HCT116 (cell line): ENCODE measurements around the gene THSD4. TPM values are rescaled to one million over a fixed set of nuclear protein-coding genes. Genes with fewer than 3 reads are reported as not detected.

Source experiments
- ATAC-seq: fragments of 200-7000 bp; cut with Tn5 transposase; 2 replicates; pipeline ENCODE4 v1.9.1; 2020; ENCODE audit warnings: mild to moderate bottlenecking, moderate library complexity
- BruUV-seq: library from RNA; stranded (reverse); fragments of 400-500 nt; replicated peaks from 2 replicates; lab custom pipeline; 2021; lab: Mats Ljungman, UMichigan
- CTCF ChIA-PET: fragments of 300-600 bp; sonication (Branson Sonifier 250); formaldehyde crosslinking; loops from one replicate; lab custom pipeline; 2021; ENCODE audit warnings: antibody characterized with exemption; lab: Charles Lee
- POLR2A ChIA-PET: fragments of 300-600, 350-600 bp; sonication (Branson Sonifier 250); formaldehyde crosslinking; loops from one replicate; lab custom pipeline; 2021; ENCODE audit warnings: antibody characterized with exemption; lab: Charles Lee
- RAD21 ChIA-PET, 2 experiments: fragments of 300-600 bp; sonication (Branson Sonifier 250); formaldehyde crosslinking; loops; one replicate each; lab custom pipeline; 2023; ENCODE audit warnings: low total read pairs in 2 of 2; ENCODE audit not compliant: uncharacterized antibody in 2 of 2, unreplicated experiment in 2 of 2, low non-redundant PET in 1 of 2; lab: Charles Lee
- DNase-seq: peaks from one replicate; pipeline ENCODE4 v3.0.0-alpha.2; 2010; ENCODE audit warnings: low read depth, low spot score
- H2AFZ ChIP-seq: fragments of 200-600 bp; shearing (Covaris generic), sonication (generic); 2 replicates; pipeline ENCODE4 v1.6.1; 2017; ENCODE audit warnings: low read depth, mixed run types, mixed read lengths, antibody characterized with exemption, low read length; ENCODE audit not compliant: poor library complexity, severe bottlenecking
- H3K27ac ChIP-seq: 2 replicates; pipeline ENCODE4 v1.5.1; 2012; ENCODE audit warnings: low read depth, low read length
- H3K27me3 ChIP-seq: fragments of 200-600 bp; sonication (generic); 2 replicates; pipeline ENCODE4 v1.6.1; 2016; ENCODE audit warnings: mixed run types, low read length, mixed read lengths; ENCODE audit not compliant: insufficient read depth
- H3K36me3 ChIP-seq, 2 experiments: fragments of 200-500 bp in 1 of 2; fragments of 200-600 bp in 1 of 2; sonication (Bioruptor generic) in 1 of 2; sonication (generic) in 1 of 2; 2 replicates each; pipeline versions ENCODE4 v1.5.1 to v1.6.1; 2014 to 2016; ENCODE audit warnings: low read length in 2 of 2, inconsistent platforms in 1 of 2, mixed read lengths in 1 of 2, mixed run types in 1 of 2; ENCODE audit not compliant: insufficient read depth in 2 of 2, control insufficient read depth in 1 of 2
- H3K4me1 ChIP-seq, 2 experiments: fragments of 200-600 bp in 1 of 2; sonication (generic) in 1 of 2; 2 replicates each; pipeline versions ENCODE4 v1.5.1 to v1.6.1; 2012 to 2017; ENCODE audit warnings: low read length in 2 of 2, inconsistent platforms in 1 of 2, mild to moderate bottlenecking in 1 of 2, mixed read lengths in 1 of 2, mixed run types in 1 of 2, moderate library complexity in 1 of 2; ENCODE audit not compliant: insufficient read depth in 2 of 2, control insufficient read depth in 1 of 2
- H3K4me2 ChIP-seq: fragments of 200-600 bp; sonication (generic); 2 replicates; pipeline ENCODE4 v1.6.1; 2017; ENCODE audit warnings: mixed run types, low read length, mixed read lengths
- H3K4me3 ChIP-seq, 2 experiments: fragments of 200-600 bp in 1 of 2; sonication (generic) in 1 of 2; replicated peaks in 1 of 2; 2 replicates each; pipeline ENCODE4 v1.5.1; 2011 to 2016; ENCODE audit warnings: low read length in 2 of 2, control low read depth in 1 of 2, low read depth in 1 of 2, mild to moderate bottlenecking in 1 of 2, mixed read lengths in 1 of 2, mixed run types in 1 of 2
- H3K79me2 ChIP-seq: fragments of 200-600 bp; sonication (generic); 2 replicates; pipeline ENCODE4 v1.6.1; 2017; ENCODE audit warnings: mild to moderate bottlenecking, mixed run types, low read length, moderate library complexity, mixed read lengths; ENCODE audit not compliant: insufficient read depth
- H3K9ac ChIP-seq: fragments of 200-600 bp; sonication (generic); 2 replicates; pipeline ENCODE4 v1.6.1; 2016; ENCODE audit warnings: low read length, mixed read lengths
- H3K9me2 ChIP-seq: fragments of 200-600 bp; sonication (generic), shearing (Covaris generic); 2 replicates; pipeline ENCODE4 v1.6.1; 2017; ENCODE audit warnings: mixed run types, mild to moderate bottlenecking, moderate library complexity; ENCODE audit not compliant: insufficient read depth
- H3K9me3 ChIP-seq, 2 experiments: fragments of 200-500 bp in 1 of 2; fragments of 200-600 bp in 1 of 2; sonication (Bioruptor generic) in 1 of 2; sonication (generic) in 1 of 2; 2 replicates each; pipeline ENCODE4 v1.6.1; 2014 to 2017; ENCODE audit warnings: low read length in 2 of 2, mixed read lengths in 2 of 2, inconsistent platforms in 1 of 2, low read depth in 1 of 2, mild to moderate bottlenecking in 1 of 2, mixed run types in 1 of 2, moderate library complexity in 1 of 2; ENCODE audit not compliant: control insufficient read depth in 1 of 2, insufficient read depth in 1 of 2
- H4K20me1 ChIP-seq: fragments of 200-600 bp; sonication (generic), shearing (Covaris generic); 2 replicates; pipeline ENCODE4 v1.6.1; 2017; ENCODE audit warnings: mixed run types, mild to moderate bottlenecking, moderate library complexity; ENCODE audit not compliant: insufficient read depth
- CBX3 ChIP-seq: IDR thresholded peaks from 2 replicates; pipeline ENCODE4 v1.6.1; 2012; ENCODE audit warnings: low read depth
- CEBPB ChIP-seq: IDR thresholded peaks from 2 replicates; pipeline ENCODE4 v1.6.1; 2012; ENCODE audit warnings: low read depth
- EGR1 ChIP-seq: IDR thresholded peaks from 2 replicates; pipeline ENCODE4 v1.6.1; 2012; ENCODE audit warnings: low read depth
- ELF1 ChIP-seq: IDR thresholded peaks from 2 replicates; pipeline ENCODE4 v1.6.1; 2012; ENCODE audit warnings: low read depth, borderline replicate concordance
- EZH2 ChIP-seq: fragments of 200-600 bp; sonication (generic); IDR thresholded peaks from 2 replicates; pipeline ENCODE4 v1.6.1; 2017; ENCODE audit warnings: antibody characterized with exemption, mixed run types
- EZH2phosphoT487 ChIP-seq: fragments of 200-600 bp; IDR thresholded peaks from 2 replicates; pipeline ENCODE4 v1.6.1; 2018; ENCODE audit warnings: antibody characterized with exemption, borderline replicate concordance
- FOSL1 ChIP-seq: IDR thresholded peaks from 2 replicates; pipeline ENCODE4 v1.6.1; 2012; ENCODE audit warnings: low read depth
- JUND ChIP-seq: IDR thresholded peaks from 2 replicates; pipeline ENCODE4 v1.6.1; 2012
- POLR2A ChIP-seq: IDR thresholded peaks from 2 replicates; pipeline ENCODE4 v1.7.0; 2011; ENCODE audit warnings: borderline replicate concordance; ENCODE audit not compliant: insufficient read depth, insufficient read length; ENCODE audit errors: extremely low read depth
- POLR2AphosphoS5 ChIP-seq: IDR thresholded peaks from 2 replicates; pipeline ENCODE4 v1.6.1; 2011; ENCODE audit warnings: mild to moderate bottlenecking, low read depth, low read length, moderate library complexity
- RAD21 ChIP-seq: IDR thresholded peaks from 2 replicates; pipeline ENCODE4 v1.6.1; 2012; ENCODE audit warnings: low read depth, mild to moderate bottlenecking
- SIN3A ChIP-seq: IDR thresholded peaks from 2 replicates; pipeline ENCODE4 v1.6.1; 2012; ENCODE audit warnings: low read depth
- SP1 ChIP-seq: IDR thresholded peaks from 2 replicates; pipeline ENCODE4 v1.6.1; 2012; ENCODE audit warnings: low read depth
- SRF ChIP-seq: IDR thresholded peaks from 2 replicates; pipeline ENCODE4 v1.6.1; 2012; ENCODE audit warnings: low read depth
- ZFX ChIP-seq: fragments of 450-650 bp; IDR thresholded peaks from 2 replicates; pipeline ENCODE4 v1.6.1; 2017
- ZNF274 ChIP-seq: fragments of 200-500 bp; sonication (Bioruptor generic); IDR thresholded peaks from 2 replicates; pipeline ENCODE4 v1.6.1; 2014; ENCODE audit warnings: mild to moderate bottlenecking, low read depth, low read length, inconsistent platforms
- intact Hi-C: fragments of 100-400 bp; cut with micrococcal nuclease; formaldehyde crosslinking; loops from 2 replicates; pipeline ENCODE4 v1.10.0; 2022
- total RNA-seq: library from RNA; stranded (reverse); gene quantifications from one replicate; pipeline ENCODE4 v1.2.1, GENCODE V29; 2021; ENCODE audit not compliant: unreplicated experiment
- TF ChIP-seq, protein P1 (sequence below): IDR thresholded peaks from 2 replicates; pipeline ENCODE4 v1.6.1; 2012
- TF ChIP-seq, protein P2 (sequence below): IDR thresholded peaks from 2 replicates; pipeline ENCODE4 v1.6.1; 2012
- TF ChIP-seq, protein P3 (sequence below), 3 experiments: fragments of 200-600 bp in 1 of 3; sonication (generic) in 1 of 3; IDR thresholded peaks in 2 of 3; conservative IDR thresholded peaks in 1 of 3; 2 replicates each; pipeline ENCODE4 v1.5.1; 2012 to 2017; ENCODE audit warnings: low read depth in 2 of 3, low read length in 2 of 3, antibody characterized with exemption in 1 of 3, borderline replicate concordance in 1 of 3, control low read depth in 1 of 3, mild to moderate bottlenecking in 1 of 3, mixed read lengths in 1 of 3, mixed run types in 1 of 3, moderate library complexity in 1 of 3; ENCODE audit not compliant: insufficient read depth in 1 of 3

THSD4 gene
- total RNA-seq, 1 experiment from 2014 or later, result 30.5 TPM

DNA sequence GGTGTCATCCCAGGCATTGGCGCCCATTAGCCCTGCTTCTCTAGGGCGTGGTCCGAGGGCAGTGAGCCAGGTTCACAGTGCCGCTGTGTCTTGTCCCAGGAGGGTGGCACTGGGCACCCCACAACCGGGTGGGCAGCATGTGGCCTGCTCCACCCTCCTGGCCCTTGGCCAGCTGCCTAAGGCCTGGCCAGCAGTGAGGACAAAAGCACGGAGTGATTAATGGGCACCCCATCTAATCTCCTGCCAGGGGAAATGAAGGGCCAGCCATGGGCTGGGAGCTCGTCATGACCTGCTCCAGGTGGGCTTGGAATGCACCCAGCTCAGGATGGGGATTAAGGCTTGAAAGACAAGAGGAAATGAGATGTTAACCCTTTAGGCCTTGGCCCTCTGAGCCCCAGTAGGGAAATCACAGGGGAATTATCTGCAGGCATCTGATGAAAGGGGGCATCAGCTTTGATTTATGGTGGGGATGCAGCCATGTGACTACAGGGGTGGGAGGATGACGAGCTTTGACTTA, 5.2 kb downstream of the THSD4 start:
- H3K27me3 ChIP-seq, result no peaks in the 10 kb centered on the region
- H4K20me1 ChIP-seq, result no peaks in the 10 kb centered on the region
- TF ChIP-seq, protein P1, sequence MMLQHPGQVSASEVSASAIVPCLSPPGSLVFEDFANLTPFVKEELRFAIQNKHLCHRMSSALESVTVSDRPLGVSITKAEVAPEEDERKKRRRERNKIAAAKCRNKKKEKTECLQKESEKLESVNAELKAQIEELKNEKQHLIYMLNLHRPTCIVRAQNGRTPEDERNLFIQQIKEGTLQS, result no peak
- no peak for TF ChIP-seq RAD21
- TF ChIP-seq ZFX, result no peak
- no peak for TF ChIP-seq POLR2AphosphoS5
- no peak for TF ChIP-seq EZH2
- no peak for TF ChIP-seq SIN3A
- no peak for TF ChIP-seq ELF1
- no peak for TF ChIP-seq POLR2A
- no peak for TF ChIP-seq SP1
- no peak for TF ChIP-seq FOSL1
- no peak for TF ChIP-seq JUND
- no peak for TF ChIP-seq CBX3
- no peak for TF ChIP-seq EGR1
- no peak for TF ChIP-seq ZNF274
- TF ChIP-seq CEBPB, result no peak
- TF ChIP-seq, protein P2, sequence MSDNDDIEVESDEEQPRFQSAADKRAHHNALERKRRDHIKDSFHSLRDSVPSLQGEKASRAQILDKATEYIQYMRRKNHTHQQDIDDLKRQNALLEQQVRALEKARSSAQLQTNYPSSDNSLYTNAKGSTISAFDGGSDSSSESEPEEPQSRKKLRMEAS, result no peak
- TF ChIP-seq SRF, result no peak
- no peak for TF ChIP-seq EZH2phosphoT487
- TF ChIP-seq, protein P3, sequence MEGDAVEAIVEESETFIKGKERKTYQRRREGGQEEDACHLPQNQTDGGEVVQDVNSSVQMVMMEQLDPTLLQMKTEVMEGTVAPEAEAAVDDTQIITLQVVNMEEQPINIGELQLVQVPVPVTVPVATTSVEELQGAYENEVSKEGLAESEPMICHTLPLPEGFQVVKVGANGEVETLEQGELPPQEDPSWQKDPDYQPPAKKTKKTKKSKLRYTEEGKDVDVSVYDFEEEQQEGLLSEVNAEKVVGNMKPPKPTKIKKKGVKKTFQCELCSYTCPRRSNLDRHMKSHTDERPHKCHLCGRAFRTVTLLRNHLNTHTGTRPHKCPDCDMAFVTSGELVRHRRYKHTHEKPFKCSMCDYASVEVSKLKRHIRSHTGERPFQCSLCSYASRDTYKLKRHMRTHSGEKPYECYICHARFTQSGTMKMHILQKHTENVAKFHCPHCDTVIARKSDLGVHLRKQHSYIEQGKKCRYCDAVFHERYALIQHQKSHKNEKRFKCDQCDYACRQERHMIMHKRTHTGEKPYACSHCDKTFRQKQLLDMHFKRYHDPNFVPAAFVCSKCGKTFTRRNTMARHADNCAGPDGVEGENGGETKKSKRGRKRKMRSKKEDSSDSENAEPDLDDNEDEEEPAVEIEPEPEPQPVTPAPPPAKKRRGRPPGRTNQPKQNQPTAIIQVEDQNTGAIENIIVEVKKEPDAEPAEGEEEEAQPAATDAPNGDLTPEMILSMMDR (IDR thresholded peaks at IDR 0.05 in 2 of 3, conservative IDR thresholded peaks at IDR 0.05 in 1 of 3; ENCODE audit: borderline replicate concordance in 1 of 3, insufficient read depth in 1 of 3, low read depth in 2 of 3, low read length in 2 of 3), result no peak
- no peak for ATAC-seq
- no peaks in the 10 kb centered on the region for H3K36me3 ChIP-seq
- H3K9me2 ChIP-seq, result no peaks in the 10 kb centered on the region
- H3K4me3 ChIP-seq, result no peak overlapping the region
- intact Hi-C loops, result no loop called here
- ChIA-PET RAD21 (no interaction called here), POLR2A (no interaction called here), CTCF (no interaction called here)
- no peak overlapping the region for H3K4me2 ChIP-seq
- H3K27ac ChIP-seq, result no peak overlapping the region
- no peak overlapping the region for H3K9ac ChIP-seq
- no peaks in the 10 kb centered on the region for H3K9me3 ChIP-seq
- no peak overlapping the region for H2AFZ ChIP-seq
- H3K79me2 ChIP-seq, result peaks cover 15% of the 10 kb centered on the region; the same call in 1 of the 2 replicates
- H3K4me1 ChIP-seq, result peaks cover 10 to 24% of the 10 kb centered on the region in 2 experiments
- no peak for DNase-seq
- BruUV-seq, result no TSS peak
